Sigmoid colon (tissue), 4 donors: ENCODE results near the gene LCE3E.
"Not testable (repeated sequence)": the region's sequence is repeated elsewhere in the genome, so short reads cannot be mapped to it uniquely, and the experiment has no call there.

Experiments used
- CTCF ChIP-seq, 4 experiments: fragments of 450-650 bp in 3 of 4; fragments of 200-600 bp in 1 of 4; IDR thresholded peaks; one replicate each; pipeline ENCODE4 v1.5.1; 2016 to 2019; ENCODE audit warnings: antibody characterized with exemption in 4 of 4, mild to moderate bottlenecking in 3 of 4, moderate library complexity in 2 of 4
- EP300 ChIP-seq, 4 donors: sonication (generic); formaldehyde crosslinking; IDR thresholded peaks; one replicate each; pipeline ENCODE4 v1.6.1; 2017; ENCODE audit warnings: antibody characterized with exemption in 4 of 4
- POLR2A ChIP-seq, 2 donors: fragments of 450-650 bp; IDR thresholded peaks; one replicate each; pipeline ENCODE4 v1.6.1; 2016; ENCODE audit warnings: antibody characterized with exemption in 2 of 2, mild to moderate bottlenecking in 2 of 2, moderate library complexity in 2 of 2
- POLR2AphosphoS5 ChIP-seq, 4 donors: sonication (generic); formaldehyde crosslinking; IDR thresholded peaks; one replicate each; pipeline ENCODE4 v1.6.1; 2017; ENCODE audit warnings: antibody characterized with exemption in 4 of 4

- not testable (repeated sequence) for TF ChIP-seq POLR2A, CTCF, POLR2AphosphoS5, EP300 (IDR thresholded peaks at IDR 0.05)
Observed at GRCh38 chr1:152548358-152548757, 18.2 kb downstream of the LCE3E start.
